SU-DHL-6 (cell line): ENCODE data around the gene NTSR1.

Experiments used
- H2AFZ ChIP-seq: fragments of 200-600 bp; sonication (generic); 2 replicates; pipeline ENCODE4 v1.6.1; 2014; ENCODE audit warnings: low read depth, mild to moderate bottlenecking, moderate library complexity, mixed read lengths, antibody characterized with exemption, low read length; ENCODE audit not compliant: severe bottlenecking
- H3F3A ChIP-seq: fragments of 200-600 bp; shearing (Covaris generic); 2 replicates; pipeline ENCODE4 v1.6.0; 2016; ENCODE audit warnings: antibody characterized with exemption, mild to moderate bottlenecking; ENCODE audit not compliant: insufficient read depth
- H3K27ac ChIP-seq: fragments of 200-600 bp; sonication (generic); 2 replicates; pipeline ENCODE4 v1.5.1; 2016; ENCODE audit warnings: low read depth, mild to moderate bottlenecking, low read length, moderate library complexity, mixed read lengths
- H3K27me3 ChIP-seq: fragments of 200-600 bp; sonication (generic), shearing (Covaris generic); 2 replicates; pipeline ENCODE4 v1.6.0; 2014; ENCODE audit warnings: mild to moderate bottlenecking, low read length
- H3K36me3 ChIP-seq: fragments of 200-600 bp; sonication (generic); 2 replicates; pipeline ENCODE4 v1.6.1; 2014; ENCODE audit warnings: mild to moderate bottlenecking, low read length, mixed read lengths
- H3K4me2 ChIP-seq: fragments of 300-600, 200-600 bp; shearing (Covaris generic), sonication (generic); 2 replicates; pipeline ENCODE4 v1.6.0; 2014; ENCODE audit warnings: low read length, low read depth, mild to moderate bottlenecking; ENCODE audit not compliant: poor library complexity, severe bottlenecking
- H3K4me3 ChIP-seq: fragments of 200-600 bp; sonication (generic); 2 replicates; pipeline ENCODE4 v1.5.1; 2014; ENCODE audit warnings: antibody characterized with exemption, low read length, mild to moderate bottlenecking, mixed read lengths; ENCODE audit not compliant: insufficient read depth, poor library complexity, severe bottlenecking
- H3K79me2 ChIP-seq: fragments of 200-600 bp; sonication (generic); 2 replicates; pipeline ENCODE4 v1.6.1; 2014; ENCODE audit warnings: mild to moderate bottlenecking, low read length, moderate library complexity; ENCODE audit not compliant: insufficient read depth
- H3K9ac ChIP-seq: fragments of 200-600 bp; sonication (generic); 2 replicates; pipeline ENCODE4 v1.7.0; 2014; ENCODE audit warnings: mild to moderate bottlenecking, low read length
- H3K9me2 ChIP-seq: fragments of 200-600 bp; sonication (generic); replicated peaks from 2 replicates; pipeline ENCODE4 v1.6.1; 2014; ENCODE audit warnings: low read length; ENCODE audit not compliant: insufficient read depth
- H3K9me3 ChIP-seq: fragments of 200-600 bp; sonication (generic); 2 replicates; pipeline ENCODE4 v1.6.1; 2014; ENCODE audit warnings: low read length, mixed read lengths; ENCODE audit not compliant: insufficient read depth
- H4K20me1 ChIP-seq: fragments of 200-600 bp; sonication (generic); 2 replicates; pipeline ENCODE4 v1.6.1; 2014; ENCODE audit warnings: low read depth, mild to moderate bottlenecking, antibody characterized with exemption, low read length, moderate library complexity, mixed read lengths
- CTCF ChIP-seq: fragments of 200-600 bp; sonication (generic); IDR thresholded peaks from one replicate; pipeline ENCODE4 v1.5.1; 2017; ENCODE audit warnings: antibody characterized with exemption, mild to moderate bottlenecking, low read length, moderate library complexity; ENCODE audit not compliant: insufficient read depth, poor library complexity, severe bottlenecking
- EZH2phosphoT487 ChIP-seq: fragments of 200-600 bp; sonication (generic), shearing (Covaris generic); conservative IDR thresholded peaks from 2 replicates; pipeline ENCODE4 v1.6.1; 2018; ENCODE audit warnings: mild to moderate bottlenecking, antibody characterized with exemption, low read length, moderate library complexity, mixed read lengths

Gene NTSR1

GRCh38 chr20:62735331-62735821, 26.7 kb downstream of the NTSR1 start:
- no peak overlapping the region for H3K4me3 ChIP-seq
- no peak overlapping the region for H3K27ac ChIP-seq
- no peak overlapping the region for H3K4me2 ChIP-seq
- no peaks in the 10 kb centered on the region for H3K36me3 ChIP-seq
- H3K27me3 ChIP-seq, result no peaks in the 10 kb centered on the region
- no peaks in the 10 kb centered on the region for H3K9me2 ChIP-seq
- no peaks in the 10 kb centered on the region for H3F3A ChIP-seq
- H3K79me2 ChIP-seq, result no peaks in the 10 kb centered on the region
- no peak for TF ChIP-seq CTCF
- no peak for TF ChIP-seq EZH2phosphoT487
- no peak overlapping the region for H3K9ac ChIP-seq
- no peaks in the 10 kb centered on the region for H3K9me3 ChIP-seq
- H4K20me1 ChIP-seq, result no peaks in the 10 kb centered on the region
- H2AFZ ChIP-seq, result no peak overlapping the region

- Histone ChIP-seq H3F3A (no peaks in the 10 kb centered on the region), H3K9me2 (no peaks in the 10 kb centered on the region), H3K9ac (no peak overlapping the region), H3K36me3 (no peaks in the 10 kb centered on the region), H3K9me3 (no peaks in the 10 kb centered on the region), H4K20me1 (no peaks in the 10 kb centered on the region), H3K4me2 (no peak overlapping the region), H2AFZ (no peak overlapping the region), H3K79me2 (no peaks in the 10 kb centered on the region), H3K27ac (no peak overlapping the region), H3K27me3 (no peaks in the 10 kb centered on the region), H3K4me3 (no peak overlapping the region)
- TF ChIP-seq EZH2phosphoT487 (no peak), CTCF (no peak)
Measured at GRCh38 chr20:62736026-62736406, 27.4 kb downstream of the NTSR1 start.

- Histone ChIP-seq H3F3A (no peaks in the 10 kb centered on the region), H3K27ac (no peak overlapping the region), H3K27me3 (no peaks in the 10 kb centered on the region), H3K36me3 (no peaks in the 10 kb centered on the region), H3K4me2 (no peak overlapping the region), H2AFZ (no peak overlapping the region), H4K20me1 (no peaks in the 10 kb centered on the region), H3K4me3 (no peak overlapping the region), H3K79me2 (no peaks in the 10 kb centered on the region), H3K9me3 (no peaks in the 10 kb centered on the region), H3K9me2 (no peaks in the 10 kb centered on the region), H3K9ac (no peak overlapping the region)
- TF ChIP-seq CTCF (no peak), EZH2phosphoT487 (no peak)
Measured at GRCh38 chr20:62736407-62737071, 27.9 kb downstream of the NTSR1 start.
